GM19438 (cell line): ENCODE measurements around the gene SPTAN1.
"Not testable (repeated sequence)": the region's sequence is repeated elsewhere in the genome, so short reads cannot be mapped to it uniquely, and the experiment has no call there.

ENCODE experiments used
- ATAC-seq: cut with Tn5 transposase; IDR thresholded peaks from one replicate; pipeline ENCODE4 v1.9.1; 2021; ENCODE audit warnings: low read depth; ENCODE audit not compliant: unreplicated experiment

SPTAN1 gene

GRCh38 chr9:128552744-128553440 lies 505 bp downstream of the SPTAN1 start:
- ATAC-seq: peak; percentile 35

GRCh38 chr9:128553728-128554127 lies 1.3 kb downstream of the SPTAN1 start:
- no peak for ATAC-seq

GRCh38 chr9:128554155-128554862 lies 1.9 kb downstream of the SPTAN1 start:
- no peak for ATAC-seq

- ATAC-seq: no peak
Observed at GRCh38 chr9:128555180-128555721, 2.9 kb downstream of the SPTAN1 start.

- no peak for ATAC-seq
Observed at GRCh38 chr9:128556276-128556675, 3.9 kb downstream of the SPTAN1 start.

GRCh38 chr9:128556926-128557634 lies 4.7 kb downstream of the SPTAN1 start:
- no peak for ATAC-seq

GRCh38 chr9:128558431-128559310 lies 6.3 kb downstream of the SPTAN1 start:
- peak; percentile 75 for ATAC-seq

GRCh38 chr9:128565578-128565977 lies 13.2 kb downstream of the SPTAN1 start:
- ATAC-seq: no peak

GRCh38 chr9:128568470-128569078 lies 16.2 kb downstream of the SPTAN1 start:
- ATAC-seq: no peak

GRCh38 chr9:128575469-128575868 lies 23.1 kb downstream of the SPTAN1 start:
- no peak for ATAC-seq

GRCh38 chr9:128575916-128576315 lies 23.5 kb downstream of the SPTAN1 start:
- no peak for ATAC-seq

- ATAC-seq: no peak
Observed at GRCh38 chr9:128577206-128577605, 24.8 kb downstream of the SPTAN1 start.

- no peak for ATAC-seq
Observed at GRCh38 chr9:128579194-128579593, 26.8 kb downstream of the SPTAN1 start.

- ATAC-seq: no peak
Observed at GRCh38 chr9:128580731-128581130, 28.3 kb downstream of the SPTAN1 start.

GRCh38 chr9:128585155-128585554 lies 32.8 kb downstream of the SPTAN1 start:
- not testable (repeated sequence) for ATAC-seq

GRCh38 chr9:128586934-128587333 lies 34.5 kb downstream of the SPTAN1 start:
- ATAC-seq: not testable (repeated sequence)

- ATAC-seq: no peak
Observed at GRCh38 chr9:128587453-128587852, 35.1 kb downstream of the SPTAN1 start.

- ATAC-seq: no peak
Observed at GRCh38 chr9:128588581-128589233, 36.3 kb downstream of the SPTAN1 start.

- no peak for ATAC-seq
Observed at GRCh38 chr9:128593039-128593438, 40.7 kb downstream of the SPTAN1 start.
